22Rv1 (cell line): Measurements from ENCODE around the gene ASPSCR1.

Source experiments
- CTCF ChIP-seq: fragments of 450-650 bp; IDR thresholded peaks from 2 replicates; pipeline ENCODE4 v1.5.1; 2017; ENCODE audit warnings: mild to moderate bottlenecking
- ZFX ChIP-seq: fragments of 450-650 bp; IDR thresholded peaks from 2 replicates; pipeline ENCODE4 v1.6.1; 2017; ENCODE audit warnings: antibody characterized with exemption, borderline replicate concordance

GRCh38 chr17:82061047-82061925 lies 83.9 kb downstream of the ASPSCR1 start:
- no peak for TF ChIP-seq CTCF
- no peak for TF ChIP-seq ZFX
